Thyroid gland (tissue), 4 donors: ENCODE results near the gene GJB3. TPM values are rescaled to one million over a fixed set of nuclear protein-coding genes. Genes with fewer than 3 reads are reported as not detected.

Experiments
- DNase-seq, 2 donors: peaks; one replicate each; pipeline ENCODE4 v3.0.0-alpha.2; 2019
- H3K27ac ChIP-seq, 3 donors: fragments of 200-600 bp; sonication (generic); 1 replicate in 2 of 3; 2 replicates in 1 of 3; pipeline ENCODE4 v1.5.1; 2016 to 2019; ENCODE audit warnings: mild to moderate bottlenecking in 1 of 3, moderate library complexity in 1 of 3
- H3K27me3 ChIP-seq: fragments of 200-600 bp; sonication (generic); one replicate; pipeline ENCODE4 v1.5.1; 2019
- H3K36me3 ChIP-seq, 2 donors: fragments of 200-600 bp; sonication (generic); one replicate each; pipeline ENCODE4 v1.5.1; 2016 to 2019
- H3K4me1 ChIP-seq, 2 donors: fragments of 200-600 bp; sonication (generic); one replicate each; pipeline ENCODE4 v1.5.1; 2017 to 2019
- H3K4me3 ChIP-seq, 3 donors: fragments of 200-600 bp; sonication (generic); replicated peaks in 1 of 3; 1 replicate in 2 of 3; 2 replicates in 1 of 3; pipeline ENCODE4 v1.5.1; 2016; ENCODE audit warnings: mild to moderate bottlenecking in 1 of 3
- H3K9me3 ChIP-seq: fragments of 200-600 bp; sonication (generic); one replicate; pipeline ENCODE4 v1.5.1; 2017
- POLR2A ChIP-seq, 2 donors: fragments of 450-650 bp; IDR thresholded peaks; one replicate each; pipeline ENCODE4 v1.6.1; 2017; ENCODE audit warnings: antibody characterized with exemption in 2 of 2, mild to moderate bottlenecking in 2 of 2, moderate library complexity in 1 of 2
- WGBS, 2 donors: methylation state at CpG; one replicate each; pipeline ENCODE4 v1.1.5; 2017; 5-methylcytosine and 5-hydroxymethylcytosine counted together
- intact Hi-C: fragments of 100-400 bp; cut with DNase I; formaldehyde crosslinking; loops from one replicate; pipeline ENCODE4 v1.15.1; 2023
- total RNA-seq, 4 donors: library from RNA; depleted of rRNA; stranded (reverse); fragments of >200 nt; gene quantifications; one replicate each; pipeline ENCODE4 v1.2.3, GENCODE V29; 2016
- TF ChIP-seq, protein P1 (sequence below), 6 experiments: fragments of 200-600 bp in 3 of 6; fragments of 450-650 bp in 3 of 6; sonication (generic) in 3 of 6; IDR thresholded peaks; one replicate each; pipeline ENCODE4 v1.5.1; 2016 to 2019; ENCODE audit warnings: antibody characterized with exemption in 6 of 6, mild to moderate bottlenecking in 2 of 6, inconsistent platforms in 1 of 6, moderate library complexity in 1 of 6

Gene GJB3
- total RNA-seq, 4 donors from 2014 or later: 0.49 to 0.54 TPM; not detected in 2

DNA sequence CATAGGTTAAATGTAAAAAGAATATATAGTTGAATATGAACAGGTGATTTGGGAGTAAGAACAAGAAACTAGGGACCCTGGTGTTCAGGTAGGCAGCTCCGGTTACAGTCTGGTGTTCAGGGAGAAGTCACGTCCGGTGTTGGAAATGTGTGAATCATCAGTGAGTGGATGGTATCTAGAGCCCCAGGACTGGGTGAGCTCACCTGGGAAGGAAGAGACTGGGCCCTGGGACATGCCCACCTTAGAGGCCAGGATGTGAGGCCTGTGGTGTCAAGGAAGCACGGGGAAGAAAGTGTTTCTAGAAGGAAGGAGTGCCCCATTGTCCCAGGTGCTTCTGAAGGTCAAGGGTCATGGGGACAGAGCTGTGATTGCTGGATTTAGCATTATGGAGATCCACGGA lies 1.5 kb upstream of the GJB3 start:
- TF ChIP-seq POLR2A (IDR thresholded peaks at IDR 0.05): no peak
- TF ChIP-seq, protein P1, sequence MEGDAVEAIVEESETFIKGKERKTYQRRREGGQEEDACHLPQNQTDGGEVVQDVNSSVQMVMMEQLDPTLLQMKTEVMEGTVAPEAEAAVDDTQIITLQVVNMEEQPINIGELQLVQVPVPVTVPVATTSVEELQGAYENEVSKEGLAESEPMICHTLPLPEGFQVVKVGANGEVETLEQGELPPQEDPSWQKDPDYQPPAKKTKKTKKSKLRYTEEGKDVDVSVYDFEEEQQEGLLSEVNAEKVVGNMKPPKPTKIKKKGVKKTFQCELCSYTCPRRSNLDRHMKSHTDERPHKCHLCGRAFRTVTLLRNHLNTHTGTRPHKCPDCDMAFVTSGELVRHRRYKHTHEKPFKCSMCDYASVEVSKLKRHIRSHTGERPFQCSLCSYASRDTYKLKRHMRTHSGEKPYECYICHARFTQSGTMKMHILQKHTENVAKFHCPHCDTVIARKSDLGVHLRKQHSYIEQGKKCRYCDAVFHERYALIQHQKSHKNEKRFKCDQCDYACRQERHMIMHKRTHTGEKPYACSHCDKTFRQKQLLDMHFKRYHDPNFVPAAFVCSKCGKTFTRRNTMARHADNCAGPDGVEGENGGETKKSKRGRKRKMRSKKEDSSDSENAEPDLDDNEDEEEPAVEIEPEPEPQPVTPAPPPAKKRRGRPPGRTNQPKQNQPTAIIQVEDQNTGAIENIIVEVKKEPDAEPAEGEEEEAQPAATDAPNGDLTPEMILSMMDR (IDR thresholded peaks at IDR 0.05): no peak
- Histone ChIP-seq H3K9me3 (no peaks in the 10 kb centered on the region), H3K4me3 (no peak overlapping the region), H3K27me3 (peaks cover 11% of the 10 kb centered on the region), H3K27ac (no peak overlapping the region), H3K4me1 (peaks cover 3 to 15% of the 10 kb centered on the region in 2 donors), H3K36me3 (no peaks in the 10 kb centered on the region)
- DNase-seq: no peak
- 75 to 83% methylated on average over 5 of the region's 5 CpGs for WGBS, 2 donors
- intact Hi-C loops: no loop called here

DNA sequence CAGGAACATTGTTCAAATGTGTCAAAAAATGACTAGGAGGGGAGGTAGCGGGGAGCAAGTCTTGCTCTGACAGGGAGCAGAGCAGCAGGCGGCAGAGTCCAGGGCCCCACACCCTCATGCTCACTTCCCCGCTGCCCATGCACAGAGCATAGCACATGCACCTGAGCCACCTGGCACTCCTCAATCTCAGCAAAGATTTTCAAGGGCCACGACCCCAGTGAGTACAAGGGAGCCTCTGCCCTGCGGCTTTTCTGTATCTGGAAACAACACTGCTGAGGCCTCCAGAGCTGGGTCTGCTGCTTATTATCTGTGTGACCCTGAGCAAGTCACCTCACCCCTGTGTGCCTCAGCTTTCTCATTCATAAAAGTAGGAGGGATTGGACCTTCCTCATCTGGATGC lies 1.1 kb upstream of the GJB3 start:
- Histone ChIP-seq H3K9me3 (no peaks in the 10 kb centered on the region), H3K36me3 (no peaks in the 10 kb centered on the region), H3K27ac (no peak overlapping the region), H3K27me3 (peaks cover 11% of the 10 kb centered on the region), H3K4me1 (peaks cover 3 to 15% of the 10 kb centered on the region in 2 donors), H3K4me3 (no peak overlapping the region)
- DNase-seq: no peak
- intact Hi-C loops: no loop called here
- 81 to 93% methylated on average over 5 of the region's 5 CpGs for WGBS, 2 donors
- TF ChIP-seq, protein P1 (IDR thresholded peaks at IDR 0.05): no peak
- TF ChIP-seq POLR2A (IDR thresholded peaks at IDR 0.05): no peak

DNA sequence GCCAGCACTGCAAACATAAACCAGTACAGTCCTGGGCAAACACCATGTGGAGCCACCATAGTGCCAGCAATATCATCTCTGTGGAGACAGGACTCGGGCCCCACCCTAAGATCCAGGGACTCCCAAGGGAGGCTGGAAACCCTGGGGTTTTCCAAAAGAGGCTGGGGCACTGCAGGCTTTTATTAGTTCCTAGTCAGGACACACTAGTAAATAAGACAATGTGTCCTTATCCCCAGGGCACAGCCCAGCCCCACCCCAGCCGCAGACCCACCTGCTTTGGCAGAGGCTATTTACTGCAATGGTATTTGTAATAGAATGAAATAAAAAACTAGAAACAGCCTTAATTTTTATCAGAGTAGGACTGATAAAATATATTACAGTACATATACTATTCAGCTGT lies 486 bp upstream of the GJB3 start:
- 90 to 94% methylated on average over 2 of the region's 2 CpGs for WGBS, 2 donors
- Histone ChIP-seq H3K9me3 (no peaks in the 10 kb centered on the region), H3K27ac (no peak overlapping the region), H3K36me3 (no peaks in the 10 kb centered on the region), H3K27me3 (peaks cover 11% of the 10 kb centered on the region), H3K4me1 (peaks cover 3 to 15% of the 10 kb centered on the region in 2 donors), H3K4me3 (no peak overlapping the region)
- intact Hi-C loops: no loop called here
- no peak for DNase-seq
- TF ChIP-seq, protein P1 (IDR thresholded peaks at IDR 0.05): no peak
- no peak for TF ChIP-seq POLR2A (IDR thresholded peaks at IDR 0.05)

DNA sequence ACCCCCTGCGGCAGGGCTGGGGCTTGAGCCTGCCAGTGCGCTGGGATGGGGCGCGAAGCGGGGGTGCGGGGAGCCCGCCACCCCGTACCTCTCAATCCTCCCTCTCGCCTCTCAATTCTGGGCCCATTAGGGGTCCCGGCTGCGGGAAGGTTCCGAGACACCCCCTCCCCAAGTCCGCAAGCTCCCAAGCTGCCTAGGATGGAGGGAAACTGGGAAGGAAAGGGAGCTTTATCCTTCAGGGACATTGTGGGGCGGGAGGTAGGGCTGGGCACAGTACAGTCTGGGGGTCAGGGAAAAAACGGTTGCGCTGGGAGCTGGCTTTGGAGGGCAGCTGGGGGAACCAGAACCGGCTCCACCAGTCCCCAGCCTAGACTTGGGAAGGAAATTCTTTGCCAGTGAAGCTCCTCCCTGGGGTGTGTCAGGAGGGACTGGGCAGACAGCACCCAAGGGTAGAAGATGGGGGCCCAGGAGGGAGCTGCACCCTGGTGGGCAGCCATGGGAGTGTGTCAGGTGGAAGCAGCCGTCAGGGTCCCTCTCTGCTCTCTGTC lies 904 bp downstream of the GJB3 start:
- Histone ChIP-seq H3K4me3 (peak overlapping the region in 1 of 3 donors; percentile 33), H3K27me3 (peaks cover 11% of the 10 kb centered on the region), H3K36me3 (no peaks in the 10 kb centered on the region), H3K27ac (no peak overlapping the region), H3K4me1 (peaks cover 3 to 23% of the 10 kb centered on the region in 2 donors), H3K9me3 (no peaks in the 10 kb centered on the region)
- 7 to 9% methylated on average over 17 of the region's 18 CpGs for WGBS, 2 donors
- DNase-seq: peak in 1 of 2 donors; percentile 41
- no peak for TF ChIP-seq POLR2A (IDR thresholded peaks at IDR 0.05)
- TF ChIP-seq, protein P1 (IDR thresholded peaks at IDR 0.05): no peak
- intact Hi-C loops: no loop called here

DNA sequence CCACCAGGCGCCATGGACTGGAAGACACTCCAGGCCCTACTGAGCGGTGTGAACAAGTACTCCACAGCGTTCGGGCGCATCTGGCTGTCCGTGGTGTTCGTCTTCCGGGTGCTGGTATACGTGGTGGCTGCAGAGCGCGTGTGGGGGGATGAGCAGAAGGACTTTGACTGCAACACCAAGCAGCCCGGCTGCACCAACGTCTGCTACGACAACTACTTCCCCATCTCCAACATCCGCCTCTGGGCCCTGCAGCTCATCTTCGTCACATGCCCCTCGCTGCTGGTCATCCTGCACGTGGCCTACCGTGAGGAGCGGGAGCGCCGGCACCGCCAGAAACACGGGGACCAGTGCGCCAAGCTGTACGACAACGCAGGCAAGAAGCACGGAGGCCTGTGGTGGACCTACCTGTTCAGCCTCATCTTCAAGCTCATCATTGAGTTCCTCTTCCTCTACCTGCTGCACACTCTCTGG lies 3.8 kb downstream of the GJB3 start:
- DNase-seq: no peak
- 88 to 90% methylated on average over 23 to 28 of the region's 28 CpGs for WGBS, 2 donors
- no peaks in the 10 kb centered on the region for H3K36me3 ChIP-seq

More for the DNA sequence above, 3.8 kb downstream of the GJB3 start:
- peaks cover 11% of the 10 kb centered on the region for H3K27me3 ChIP-seq
- no peak overlapping the region for H3K27ac ChIP-seq
- H3K4me3 ChIP-seq: no peak overlapping the region
- TF ChIP-seq, protein P1 (IDR thresholded peaks at IDR 0.05): no peak
- TF ChIP-seq POLR2A (IDR thresholded peaks at IDR 0.05): no peak
- intact Hi-C loops: loop anchor here (5.0 kb wide), 1 partner anchor 83 kb away; no protein-coding TSS in a partner anchor
- H3K4me1 ChIP-seq: peaks cover 3 to 32% of the 10 kb centered on the region in 2 donors
- no peaks in the 10 kb centered on the region for H3K9me3 ChIP-seq
